Measurements from ENCODE around the gene CCR7. TPM values are rescaled to one million over a fixed set of nuclear protein-coding genes. Genes with fewer than 3 reads are reported as not detected.

CCR7 gene
- total RNA-seq, 2 donors from 2014 or later, result 287 to 301 TPM

DNA sequence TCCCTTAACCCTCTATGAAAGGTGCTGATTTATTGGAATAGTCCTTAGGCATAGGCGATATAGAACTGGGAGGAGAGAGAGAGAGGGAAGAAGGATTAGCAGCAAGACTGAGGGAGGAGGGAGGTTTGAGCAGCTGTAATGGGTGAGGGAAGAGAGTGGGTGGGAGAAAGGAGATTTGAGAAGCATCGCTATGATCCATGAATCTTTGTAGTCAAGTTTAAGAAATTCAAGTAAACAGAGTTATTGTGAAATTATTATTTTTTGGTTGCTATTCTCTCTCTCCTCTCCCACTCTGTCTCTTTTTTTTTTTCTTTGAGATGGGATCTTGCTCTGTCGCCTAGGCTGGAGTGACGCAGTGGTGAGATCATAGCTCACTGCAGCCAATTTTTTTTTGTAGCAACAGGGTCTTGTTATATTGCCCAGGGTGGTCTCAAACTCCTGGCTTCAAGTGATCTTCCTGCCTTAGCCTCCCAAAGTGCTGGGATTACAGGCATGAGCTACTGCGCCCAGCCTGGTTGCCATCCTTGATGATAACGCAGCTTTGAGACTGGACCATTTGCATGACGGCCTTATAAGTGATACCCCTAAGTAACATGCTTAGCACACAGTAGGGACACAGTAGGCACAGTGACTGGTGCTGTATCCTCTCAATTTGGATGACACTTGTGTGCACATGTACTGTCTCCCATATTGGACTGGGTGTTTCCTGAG lies 42.9 kb downstream of the CCR7 start:
- DNase-seq (ENCODE audit: low spot score in 2 of 2) (peak in 1 of 2 donors; percentile 11), ATAC-seq (no peak)
- peaks cover 20 to 94% of the 10 kb centered on the region in 2 donors for H3K36me3 Mint-ChIP-seq
- peaks cover 12 to 28% of the 10 kb centered on the region in 2 donors for H3K9me3 Mint-ChIP-seq
- H3K27ac Mint-ChIP-seq, result no peak overlapping the region

DNA sequence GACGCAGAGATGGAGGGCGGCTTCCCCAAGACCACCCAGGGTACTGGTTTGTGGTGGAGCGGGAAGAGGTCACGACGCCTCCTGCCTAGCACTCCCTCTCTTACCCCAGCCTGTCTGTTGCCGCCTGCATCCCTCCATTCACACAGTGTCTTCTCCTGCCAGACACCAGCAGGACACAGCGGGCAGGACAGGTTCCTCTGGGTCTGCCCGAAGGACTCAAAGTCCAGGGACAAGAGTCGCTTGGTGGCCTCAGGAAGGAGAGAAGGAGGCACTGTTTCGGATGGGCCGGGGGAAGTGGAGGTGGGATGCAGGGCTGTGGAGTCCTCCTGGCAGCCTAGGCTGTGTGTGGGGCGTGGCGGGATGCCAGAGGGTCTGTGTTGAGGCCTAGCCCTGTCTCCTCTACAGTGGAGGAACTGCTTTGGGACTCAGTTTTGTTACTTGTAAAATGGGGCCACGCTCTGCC lies 44.2 kb downstream of the CCR7 start:
- ATAC-seq, result no peak
- peaks cover 19 to 86% of the 10 kb centered on the region in 2 donors for H3K36me3 Mint-ChIP-seq
- no peak overlapping the region for H3K27ac Mint-ChIP-seq
- peaks cover 12 to 32% of the 10 kb centered on the region in 2 donors for H3K9me3 Mint-ChIP-seq
- DNase-seq (ENCODE audit: low spot score in 2 of 2), result peak in 1 of 2 donors; percentile 51

DNA sequence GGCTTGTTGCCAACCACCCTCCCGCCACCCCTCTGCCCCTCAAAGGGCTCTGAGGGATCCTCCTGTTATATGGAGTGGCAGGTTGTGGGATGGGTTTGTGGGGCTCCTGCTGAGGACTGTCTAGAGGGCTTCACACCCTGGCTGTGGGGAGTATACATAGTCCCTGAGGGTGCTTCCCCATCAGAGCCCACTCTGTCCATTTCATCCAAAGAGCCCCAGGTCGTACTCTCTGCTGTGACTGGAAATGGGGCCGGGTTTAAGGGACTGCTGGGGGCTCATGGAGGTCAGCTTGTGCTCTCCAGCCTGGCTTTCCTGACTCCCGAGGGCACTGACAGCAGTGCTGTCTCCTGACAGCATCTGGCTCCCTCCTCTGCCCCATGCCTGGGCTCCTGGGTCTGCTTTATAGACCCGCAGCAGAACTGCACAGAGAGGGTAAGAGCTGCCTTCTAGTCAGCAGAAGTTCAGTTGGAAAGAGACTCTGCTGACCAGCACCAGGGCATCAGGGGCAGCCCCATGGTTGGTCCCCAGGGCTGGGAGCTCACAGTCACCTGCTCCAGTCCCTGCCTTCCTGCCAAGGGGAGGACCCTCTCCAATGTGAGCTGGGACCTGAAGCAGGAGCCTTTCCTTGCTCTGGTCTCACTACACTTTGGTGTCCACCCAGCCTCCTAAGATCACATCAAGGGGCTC lies 46.0 kb downstream of the CCR7 start:
- ATAC-seq, result no peak
- H3K27ac Mint-ChIP-seq, result peak overlapping the region in 1 of 2 donors; percentile 38
- peak in 1 of 2 donors; percentile 51 for DNase-seq (ENCODE audit: low spot score in 2 of 2)
- peaks cover 4 to 21% of the 10 kb centered on the region in 2 donors for H3K9me3 Mint-ChIP-seq
- peaks cover 3 to 74% of the 10 kb centered on the region in 2 donors for H3K36me3 Mint-ChIP-seq

DNA sequence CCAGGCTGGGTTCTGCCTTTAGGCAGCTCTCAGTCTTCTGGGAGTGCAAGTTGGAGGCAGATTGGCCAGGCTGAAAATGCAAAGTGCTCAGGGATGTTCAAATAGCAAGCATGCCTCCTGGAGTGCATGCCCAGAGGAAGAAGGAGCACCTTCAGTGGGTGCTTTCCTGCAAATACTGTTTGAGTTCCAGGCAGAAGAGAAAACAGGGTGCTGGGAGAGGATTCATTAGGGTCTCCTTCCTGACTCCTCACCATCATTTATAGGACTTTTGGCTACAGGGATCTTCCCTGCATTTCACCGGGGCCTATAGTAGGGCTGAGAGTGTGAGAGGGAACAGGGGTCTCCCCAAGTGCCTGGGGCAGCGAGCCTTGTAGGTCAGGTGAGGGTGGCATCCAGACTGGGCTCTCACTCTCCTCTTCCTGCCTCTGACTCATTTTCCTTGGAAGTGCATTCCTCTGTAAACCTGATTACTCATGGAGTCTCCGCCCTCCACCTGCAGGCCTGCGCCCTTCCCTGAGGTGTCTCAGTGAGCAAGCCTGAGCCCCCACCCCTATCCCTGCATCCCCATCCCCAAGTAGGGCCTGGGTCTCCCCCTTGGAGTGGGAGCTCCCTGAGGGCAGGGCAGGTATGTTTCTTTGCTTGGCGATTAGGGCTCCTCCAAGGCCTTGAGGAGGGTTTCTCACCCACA lies 46.7 kb downstream of the CCR7 start:
- H3K27ac Mint-ChIP-seq, result peak overlapping the region in 1 of 2 donors; percentile 38
- DNase-seq (ENCODE audit: low spot score in 2 of 2), result peak in 1 of 2 donors; percentile 52
- peaks cover 4 to 22% of the 10 kb centered on the region in 2 donors for H3K9me3 Mint-ChIP-seq
- ATAC-seq, result no peak
- H3K36me3 Mint-ChIP-seq, result peaks cover 0 to 73% of the 10 kb centered on the region in 2 donors

DNA sequence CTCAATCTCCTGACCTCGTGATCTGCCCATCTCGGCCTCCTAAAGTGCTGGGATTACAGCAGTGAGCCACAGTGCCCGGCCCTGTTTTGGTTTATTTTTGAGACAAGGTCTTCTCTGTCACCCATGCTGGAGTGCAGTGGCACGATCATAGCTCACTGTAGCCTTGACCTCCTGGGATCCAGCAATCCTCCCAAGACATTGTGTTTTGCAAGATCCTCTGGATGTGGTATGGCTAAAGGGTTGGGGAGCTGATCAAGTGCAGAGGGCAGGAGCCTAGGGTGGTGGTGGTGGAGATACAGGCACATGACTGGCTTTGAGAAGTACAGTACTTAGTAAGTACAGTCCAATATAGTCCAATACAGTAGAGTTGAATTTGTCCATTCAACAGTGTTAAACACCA lies 47.3 kb downstream of the CCR7 start:
- DNase-seq (ENCODE audit: low spot score in 2 of 2), result peak in 1 of 2 donors; percentile 42
- Mint-ChIP-seq H3K9me3 (peaks cover 0 to 17% of the 10 kb centered on the region in 2 donors), H3K36me3 (peaks cover 0 to 68% of the 10 kb centered on the region in 2 donors), H3K27ac (no peak overlapping the region)
- ATAC-seq, result no peak

DNA sequence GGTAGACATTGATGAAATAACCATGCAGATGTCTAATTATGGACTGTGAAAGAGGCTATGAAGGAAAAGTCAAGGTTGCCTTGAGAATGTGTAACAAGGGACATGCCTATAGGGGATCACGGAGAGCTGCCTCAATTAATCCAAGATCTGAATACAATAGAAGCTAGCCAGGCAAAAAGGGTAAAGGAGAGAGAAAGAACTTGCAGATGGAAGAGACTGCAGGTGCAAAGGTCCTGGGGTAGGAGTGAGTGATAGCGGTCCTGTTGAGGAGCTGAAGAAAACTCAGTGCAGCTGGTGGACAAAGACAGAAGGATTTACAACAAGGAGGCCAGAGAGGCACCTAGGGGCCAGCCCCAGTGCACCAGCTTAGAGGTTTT lies 48.0 kb downstream of the CCR7 start:
- ATAC-seq (no peak), DNase-seq (ENCODE audit: low spot score in 2 of 2) (no peak)
- Mint-ChIP-seq H3K9me3 (peaks cover 0 to 17% of the 10 kb centered on the region in 2 donors), H3K36me3 (peaks cover 0 to 61% of the 10 kb centered on the region in 2 donors), H3K27ac (peak overlapping the region; percentile 39 to 92)

DNA sequence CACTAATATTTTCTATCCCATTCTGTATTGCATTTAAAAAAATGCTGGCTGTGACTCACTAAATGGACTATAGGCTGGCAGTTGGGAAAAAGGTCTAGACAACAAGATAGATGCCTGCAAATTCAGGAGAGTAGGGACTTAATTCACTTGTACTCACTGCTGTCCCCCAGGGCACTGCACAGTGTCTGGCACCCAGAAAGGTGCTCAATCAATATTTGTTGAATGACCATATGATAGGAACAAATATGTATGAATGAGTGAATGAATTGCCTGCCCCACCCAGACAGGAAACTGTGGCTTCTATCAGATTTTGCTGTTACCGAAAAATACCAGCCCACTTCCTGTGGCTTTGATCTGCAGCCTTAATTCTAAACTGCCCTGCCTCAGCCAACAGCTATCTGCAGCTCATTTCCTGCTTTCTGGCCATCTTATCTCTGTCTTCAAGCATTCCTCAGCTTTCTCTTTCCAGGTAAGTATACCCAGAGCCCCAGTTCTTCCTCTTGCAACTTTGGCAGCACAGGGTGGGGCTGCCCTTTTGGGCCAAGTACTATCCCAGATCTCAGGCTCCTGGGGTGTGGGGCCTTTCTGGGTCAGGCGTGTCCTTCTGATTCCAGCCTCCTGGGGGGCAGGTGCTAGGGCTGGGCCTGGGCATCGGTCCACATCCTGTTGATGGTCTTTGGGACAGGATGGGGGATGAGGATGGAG lies 48.5 kb downstream of the CCR7 start:
- Mint-ChIP-seq H3K27ac (peak overlapping the region; percentile 39 to 92), H3K36me3 (peaks cover 0 to 55% of the 10 kb centered on the region in 2 donors), H3K9me3 (peaks cover 0 to 17% of the 10 kb centered on the region in 2 donors)
- peak; percentile 82 to 88 for ATAC-seq
- DNase-seq (ENCODE audit: low spot score in 2 of 2), result peak; percentile 51 to 69

DNA sequence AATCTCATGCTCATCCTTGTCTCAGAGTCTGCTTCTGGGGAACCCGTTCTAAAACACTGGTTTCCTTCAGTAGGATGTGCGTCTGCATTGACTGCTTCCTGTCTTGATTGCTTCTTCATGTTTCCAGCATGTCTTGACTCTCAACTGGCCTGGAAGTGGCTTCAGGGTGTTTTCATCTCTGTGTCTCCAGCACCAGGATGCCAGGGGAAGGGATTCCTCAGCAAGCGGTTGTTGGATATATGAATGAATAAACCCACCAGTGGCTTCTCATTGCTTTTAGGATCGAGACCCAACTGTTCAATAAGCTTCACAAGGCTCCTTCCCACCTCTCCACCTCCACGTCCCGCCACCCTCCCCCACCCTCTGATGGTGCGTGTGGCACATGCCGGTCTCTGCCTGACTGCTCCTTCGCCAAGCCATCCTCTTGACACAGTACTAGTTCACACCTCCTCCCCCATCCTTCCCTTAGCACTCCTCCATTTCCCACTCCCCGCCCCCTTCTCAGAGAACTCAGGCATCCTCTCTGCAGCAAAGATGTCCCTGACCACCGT lies 49.7 kb downstream of the CCR7 start:
- peak; percentile 23 to 67 for ATAC-seq
- DNase-seq (ENCODE audit: low spot score in 2 of 2), result no peak
- Mint-ChIP-seq H3K27ac (peak overlapping the region in 1 of 2 donors; percentile 82), H3K36me3 (peaks cover 0 to 46% of the 10 kb centered on the region in 2 donors), H3K9me3 (peaks cover 0 to 17% of the 10 kb centered on the region in 2 donors)

DNA sequence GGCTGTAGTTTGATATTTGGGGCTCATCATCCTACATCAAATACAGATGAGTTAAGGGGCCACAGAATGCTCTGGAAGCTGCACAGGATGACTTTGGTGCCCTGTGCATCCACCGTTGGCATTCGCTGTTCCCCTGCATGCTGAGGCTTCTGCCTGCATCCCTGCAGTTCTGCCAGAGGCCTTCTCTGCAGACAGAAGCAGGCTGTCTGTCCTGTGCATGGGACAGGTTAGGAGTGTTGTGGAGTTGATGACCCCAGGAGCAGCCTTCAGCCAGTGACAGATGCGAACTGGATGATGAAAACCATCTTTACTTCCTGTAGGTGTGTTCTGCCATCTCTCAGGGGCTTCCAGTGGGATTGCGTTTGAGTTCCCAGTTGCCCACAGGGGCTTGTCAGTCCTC lies 50.3 kb downstream of the CCR7 start:
- Mint-ChIP-seq H3K36me3 (peaks cover 0 to 43% of the 10 kb centered on the region in 2 donors), H3K9me3 (peaks cover 0 to 17% of the 10 kb centered on the region in 2 donors), H3K27ac (no peak overlapping the region)
- no peak for DNase-seq (ENCODE audit: low spot score in 2 of 2)
- ATAC-seq, result no peak

DNA sequence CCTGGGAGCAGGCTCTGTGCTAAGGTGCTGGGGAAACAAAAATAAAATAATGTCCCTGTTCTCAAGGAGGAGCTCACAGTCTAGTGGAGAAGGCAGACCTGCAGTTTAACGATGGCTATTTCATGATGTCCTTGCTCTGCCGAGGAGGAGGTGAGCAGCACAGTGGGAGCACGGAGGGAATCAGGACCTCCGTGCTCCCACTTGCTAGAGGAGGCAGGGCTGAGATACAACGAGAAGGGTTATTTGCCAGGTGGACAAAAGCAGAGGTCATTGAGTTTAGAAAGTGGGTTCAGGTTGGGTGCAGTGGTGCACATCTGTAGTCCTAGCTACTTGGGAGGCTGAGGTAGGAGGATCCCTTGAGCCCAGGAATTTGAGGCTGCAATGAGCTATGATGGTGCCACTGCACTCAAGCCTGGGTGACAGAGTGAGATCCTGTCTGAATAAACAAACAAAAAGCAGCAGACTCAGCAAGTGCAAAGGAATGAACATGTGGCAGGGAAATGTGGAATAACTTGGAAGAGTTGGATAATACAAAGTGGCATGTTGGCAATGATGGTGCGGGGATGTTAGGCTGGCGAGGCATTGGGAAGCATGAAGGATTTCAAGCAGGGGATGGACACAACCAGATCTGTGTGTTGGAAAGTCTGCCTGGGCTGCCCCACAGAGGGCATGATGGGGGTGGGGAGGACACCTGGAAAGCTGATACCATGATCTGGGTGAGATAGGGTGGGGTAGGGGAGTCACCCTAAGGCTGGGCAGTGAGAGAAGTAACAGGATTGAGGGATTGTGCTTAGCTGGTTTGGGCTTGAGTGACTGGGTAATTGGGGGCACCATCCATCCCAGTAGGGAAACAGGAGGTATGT lies 51.0 kb downstream of the CCR7 start:
- DNase-seq (ENCODE audit: low spot score in 2 of 2) (no peak), ATAC-seq (no peak)
- no peak overlapping the region for H3K27ac Mint-ChIP-seq
- peaks cover 0 to 17% of the 10 kb centered on the region in 2 donors for H3K9me3 Mint-ChIP-seq
- peaks cover 0 to 35% of the 10 kb centered on the region in 2 donors for H3K36me3 Mint-ChIP-seq

DNA sequence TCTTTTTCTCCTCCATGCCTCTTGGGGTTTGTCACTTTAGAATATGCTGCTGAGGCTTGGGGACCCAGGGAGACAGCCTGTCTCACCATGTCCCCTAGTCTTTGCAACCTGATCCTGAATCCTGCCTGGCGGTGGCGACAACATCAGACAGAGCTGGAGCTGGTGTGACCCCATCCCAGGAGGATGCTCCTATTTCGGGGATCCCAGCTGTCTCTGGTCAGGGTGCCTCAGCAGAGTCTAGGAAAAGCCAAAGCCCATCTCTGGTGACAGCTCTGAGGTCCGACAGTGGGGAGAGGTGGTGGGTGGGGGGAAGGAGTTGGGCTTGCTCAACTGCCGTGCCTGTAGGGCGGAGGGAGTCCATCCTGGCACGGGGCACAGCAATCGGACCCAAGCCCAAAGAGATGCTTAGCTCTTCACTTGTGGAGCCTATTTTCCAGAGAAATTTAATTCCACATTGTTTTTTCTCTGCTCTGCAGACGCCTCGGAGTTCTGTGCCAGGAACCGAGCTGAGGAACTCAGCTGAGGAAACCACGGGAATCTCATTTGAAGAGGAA lies 53.5 kb downstream of the CCR7 start:
- ATAC-seq (no peak), DNase-seq (ENCODE audit: low spot score in 2 of 2) (no peak)
- Mint-ChIP-seq H3K9me3 (peaks cover 0 to 12% of the 10 kb centered on the region in 2 donors), H3K36me3 (peaks cover 0 to 12% of the 10 kb centered on the region in 2 donors), H3K27ac (no peak overlapping the region)

DNA sequence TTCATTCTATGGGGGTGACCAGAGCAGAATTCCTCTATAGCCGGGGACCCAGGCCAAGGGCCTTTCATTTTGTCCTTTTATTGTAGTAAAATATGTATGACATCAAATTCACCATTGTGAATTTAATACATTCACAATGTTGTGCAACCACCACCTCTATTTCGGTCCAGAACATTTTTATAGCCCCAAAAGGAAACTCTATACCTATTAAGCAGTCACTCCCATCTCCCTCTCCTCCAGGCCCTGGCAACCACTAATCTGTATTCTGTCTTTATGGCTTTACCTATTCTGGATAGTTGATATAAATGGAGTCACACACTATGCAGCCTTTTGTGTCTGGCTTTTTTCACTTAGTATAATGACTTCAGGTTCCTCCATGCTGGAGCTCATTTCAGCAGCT lies 54.1 kb downstream of the CCR7 start:
- DNase-seq (ENCODE audit: low spot score in 2 of 2) (no peak), ATAC-seq (no peak)
- Mint-ChIP-seq H3K27ac (no peak overlapping the region), H3K36me3 (peaks cover 0 to 12% of the 10 kb centered on the region in 2 donors), H3K9me3 (peaks cover 0 to 12% of the 10 kb centered on the region in 2 donors)

DNA sequence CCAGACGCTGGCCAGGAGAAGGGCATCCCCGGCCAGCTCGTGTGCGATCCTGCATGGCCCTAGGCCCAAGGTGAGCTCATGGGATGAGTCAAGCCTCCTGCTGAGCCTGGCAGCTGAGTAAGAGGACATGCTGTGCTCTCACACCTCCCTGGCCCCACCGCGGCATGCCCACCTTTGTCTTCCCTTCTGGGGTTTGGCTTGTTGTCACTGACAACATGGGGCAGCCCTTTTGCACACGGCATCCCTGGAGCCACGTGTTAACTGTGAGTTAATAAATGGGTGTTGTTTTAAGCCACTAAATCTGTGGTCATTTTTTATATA lies 55.0 kb downstream of the CCR7 start:
- no peak for ATAC-seq
- H3K9me3 Mint-ChIP-seq, result peaks cover 0 to 12% of the 10 kb centered on the region in 2 donors

DNA sequence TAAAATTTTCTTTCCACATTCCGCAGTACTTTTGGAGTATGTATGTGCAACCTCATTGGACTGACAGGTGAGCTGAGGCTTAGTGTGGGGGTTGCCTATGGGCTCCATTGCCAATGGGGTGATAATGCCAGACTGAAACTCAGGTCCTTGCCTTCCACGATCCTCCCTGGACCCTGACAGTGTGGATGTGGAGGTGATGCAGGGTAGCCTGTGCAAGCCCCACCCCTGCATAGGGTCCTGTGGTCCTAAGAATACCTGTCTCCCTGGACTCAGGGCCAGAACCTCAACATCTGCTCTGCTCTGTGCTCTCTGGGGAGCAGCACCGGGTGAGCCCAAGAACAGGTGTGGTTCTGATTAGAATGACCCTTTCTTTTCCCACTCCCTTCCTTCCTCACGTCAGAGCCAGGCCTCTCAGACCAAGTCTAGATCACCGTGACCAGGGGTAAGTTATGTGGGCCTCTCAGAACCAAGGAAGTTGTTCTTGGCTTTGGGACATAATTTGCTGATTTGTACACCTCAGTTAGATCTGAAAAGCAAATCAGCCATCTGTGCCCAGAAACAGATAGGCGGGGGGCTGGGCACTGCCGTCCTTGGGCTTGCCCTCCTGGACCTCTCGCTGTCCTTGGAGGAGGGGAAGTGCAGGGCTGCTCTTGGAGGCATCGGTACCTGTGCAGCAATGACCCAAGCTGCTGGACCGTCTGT lies 55.5 kb downstream of the CCR7 start:
- DNase-seq (ENCODE audit: low spot score in 2 of 2), result no peak
- ATAC-seq, result no peak
- H3K36me3 Mint-ChIP-seq, result peaks cover 0 to 12% of the 10 kb centered on the region in 2 donors
- no peak overlapping the region for H3K27ac Mint-ChIP-seq
- peaks cover 0 to 12% of the 10 kb centered on the region in 2 donors for H3K9me3 Mint-ChIP-seq

More for the DNA sequence above, 55.0 kb downstream of the CCR7 start:
- Mint-ChIP-seq H3K36me3 (peaks cover 0 to 12% of the 10 kb centered on the region in 2 donors), H3K27ac (no peak overlapping the region)
- no peak for DNase-seq (ENCODE audit: low spot score in 2 of 2)

DNA sequence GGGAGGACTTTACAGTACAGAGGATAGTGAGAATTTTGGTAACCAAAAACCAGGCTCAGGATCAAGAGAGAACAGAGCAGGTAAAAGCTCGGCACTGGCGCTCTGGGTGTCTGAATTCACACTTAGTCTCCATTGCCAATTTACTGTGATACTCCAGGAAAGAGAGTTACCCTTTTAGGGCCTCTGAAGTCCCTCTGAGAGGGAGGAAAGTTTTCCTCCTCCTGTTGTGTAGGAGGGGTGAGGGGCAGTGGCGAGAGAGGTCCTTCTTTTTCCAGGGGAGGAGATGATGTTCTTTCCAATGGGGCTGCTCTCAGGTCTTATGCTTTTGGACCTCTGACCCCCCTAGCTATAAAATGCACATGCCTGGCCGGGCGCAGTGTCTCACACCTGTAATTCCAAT lies 58.5 kb downstream of the CCR7 start:
- Mint-ChIP-seq H3K27ac (no peak overlapping the region), H3K36me3 (no peaks in the 10 kb centered on the region), H3K9me3 (no peaks in the 10 kb centered on the region)
- no peak for ATAC-seq
- no peak for DNase-seq (ENCODE audit: low spot score in 2 of 2)
